Colon (tissue), 2 donors: ENCODE data around the gene PTPN9.
A peak's percentile ranks its signal among the peaks of the same experiment; 100 is the strongest.
"Not testable (repeated sequence)": the region's sequence is repeated elsewhere in the genome, so short reads cannot be mapped to it uniquely, and the experiment has no call there.

Experiments used
- FAIRE-seq: peaks from 2 replicates; lab custom pipeline; 2012; peaks lifted over from hg19 to GRCh38; lab: Jason Lieb, UNC
- donor health status: control.
- donor health status: control.

Gene PTPN9

GRCh38 chr15:75452865-75453702 lies 126.0 kb downstream of the PTPN9 start:
- no peak for FAIRE-seq

GRCh38 chr15:75452364-75452864 lies 126.7 kb downstream of the PTPN9 start:
- FAIRE-seq: peak; percentile 5

DNA sequence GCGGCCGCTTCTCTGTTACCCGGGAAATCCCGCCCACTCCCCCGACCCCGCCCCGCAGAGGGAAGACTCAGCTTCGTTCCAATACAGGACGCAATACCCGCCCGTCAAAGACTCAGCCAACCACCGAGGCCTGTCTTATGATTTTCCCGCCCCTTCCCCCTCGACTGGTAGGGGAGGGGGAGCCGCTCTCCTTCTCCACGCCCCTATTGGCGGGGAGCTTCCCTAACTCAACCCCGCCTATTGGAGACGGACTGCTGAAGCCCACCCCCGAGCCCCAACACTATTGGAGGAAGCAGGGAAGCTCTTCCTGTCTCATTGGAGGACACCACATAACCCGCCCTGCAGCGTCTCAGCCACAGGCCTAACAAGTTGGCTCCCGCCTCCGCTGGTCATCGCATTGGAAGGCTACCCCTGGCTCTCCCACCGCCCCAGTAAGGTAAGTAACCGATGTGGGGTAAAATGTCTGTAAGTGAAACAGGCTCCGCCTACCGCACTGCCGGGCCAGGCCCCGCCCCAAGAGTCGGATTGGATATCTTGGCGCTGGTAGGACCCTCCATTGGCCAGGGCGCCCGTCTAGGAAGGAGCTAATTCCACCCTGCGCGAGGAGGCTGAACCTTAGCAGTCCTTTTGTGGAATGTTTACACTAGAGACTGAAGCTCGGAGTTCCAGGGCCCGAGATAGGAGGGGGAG lies 127.3 kb downstream of the PTPN9 start, which contains the start of gene SIN3A:
Gene SIN3A (minus strand): TSS at position 17 of the 690 bp plus-strand sequence. CDS start 21,315 bp downstream, outside the sequence.
- FAIRE-seq: peak; percentile 81

GRCh38 chr15:75451202-75451673 lies 127.9 kb downstream of the PTPN9 start:
- FAIRE-seq: no peak

DNA sequence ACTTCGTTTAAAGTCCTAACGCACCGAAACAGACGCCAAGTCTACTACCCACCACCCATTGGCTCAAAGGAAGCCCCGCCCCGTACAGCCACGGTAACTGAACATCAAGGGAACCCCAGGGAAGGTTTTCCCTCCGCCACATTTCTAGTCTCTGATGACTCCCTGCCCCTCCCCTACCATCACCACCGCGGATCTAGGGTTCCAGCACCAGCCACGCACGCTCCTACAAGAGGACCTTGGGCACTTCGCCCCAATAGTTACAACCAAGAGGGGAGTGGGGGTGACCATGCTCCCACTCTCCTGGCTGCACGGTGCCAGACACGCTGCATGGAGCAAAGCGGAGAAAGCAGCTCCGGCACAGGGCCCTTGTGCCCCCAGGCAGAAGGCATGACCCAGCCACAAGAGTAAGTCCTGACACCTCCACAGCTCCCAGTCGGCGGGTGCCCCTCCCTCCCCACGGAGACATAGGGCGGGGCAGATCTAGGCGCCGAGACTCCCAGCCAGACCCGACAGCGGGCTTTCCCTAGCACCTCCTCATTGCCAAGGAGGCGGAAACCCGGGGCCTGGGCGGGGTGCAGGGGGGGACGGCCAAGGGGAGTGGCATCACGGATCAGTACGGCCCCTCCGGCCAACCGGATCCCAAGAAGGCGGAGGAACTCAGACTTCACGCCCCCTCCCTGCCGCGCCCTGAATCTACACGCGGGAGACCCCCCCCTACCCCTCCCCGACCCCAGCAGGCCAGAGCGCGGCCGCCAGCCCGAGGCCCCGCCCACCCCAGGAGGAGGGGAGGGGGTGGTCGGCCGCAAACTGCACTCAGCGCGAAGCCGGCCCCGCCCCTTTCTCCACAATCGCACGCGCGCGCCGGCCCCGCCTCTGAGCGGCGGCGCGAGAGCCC lies 128.6 kb downstream of the PTPN9 start:
- no peak for FAIRE-seq

GRCh38 chr15:75449585-75450306 lies 129.4 kb downstream of the PTPN9 start:
- FAIRE-seq: no peak

DNA sequence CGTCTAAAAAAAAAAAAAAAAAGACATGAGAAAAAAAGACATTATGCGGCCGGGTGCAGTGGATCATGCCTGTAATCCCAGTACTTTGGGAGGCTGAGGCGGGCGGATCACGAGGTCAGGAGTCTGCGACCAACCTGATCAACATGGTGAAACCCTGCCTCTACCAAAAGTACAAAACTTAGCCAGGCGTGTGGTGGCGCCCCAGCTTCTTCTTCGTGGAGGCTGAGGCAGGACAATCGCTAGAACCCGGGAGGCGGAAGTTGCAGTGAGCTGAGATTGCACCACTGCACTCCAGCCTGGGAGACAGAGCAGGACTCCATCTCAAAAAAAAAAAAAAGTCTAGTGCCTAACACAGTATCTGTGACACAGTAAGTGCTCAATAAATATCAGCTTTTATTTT lies 130.9 kb downstream of the PTPN9 start:
- not testable (repeated sequence) for FAIRE-seq

DNA sequence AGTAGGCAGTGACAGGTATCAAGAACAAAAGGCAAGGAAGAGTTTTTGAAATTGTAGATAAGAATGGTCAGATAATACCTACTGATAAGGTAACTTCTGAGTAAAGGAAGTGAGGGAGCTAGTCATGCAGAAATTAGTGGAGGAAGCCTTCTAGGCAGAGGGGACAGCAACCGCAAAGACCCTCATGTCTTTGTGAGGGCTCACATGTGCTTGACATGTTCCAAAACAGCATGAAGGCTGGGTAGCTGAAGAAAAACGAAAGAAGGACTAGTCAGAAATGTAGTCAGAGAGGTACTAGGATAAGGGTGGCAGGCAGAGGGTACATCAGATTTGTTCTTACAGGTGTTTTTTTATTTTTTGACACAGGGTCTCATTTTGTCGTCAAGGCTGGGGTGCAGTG lies 133.0 kb downstream of the PTPN9 start:
- FAIRE-seq: no peak

DNA sequence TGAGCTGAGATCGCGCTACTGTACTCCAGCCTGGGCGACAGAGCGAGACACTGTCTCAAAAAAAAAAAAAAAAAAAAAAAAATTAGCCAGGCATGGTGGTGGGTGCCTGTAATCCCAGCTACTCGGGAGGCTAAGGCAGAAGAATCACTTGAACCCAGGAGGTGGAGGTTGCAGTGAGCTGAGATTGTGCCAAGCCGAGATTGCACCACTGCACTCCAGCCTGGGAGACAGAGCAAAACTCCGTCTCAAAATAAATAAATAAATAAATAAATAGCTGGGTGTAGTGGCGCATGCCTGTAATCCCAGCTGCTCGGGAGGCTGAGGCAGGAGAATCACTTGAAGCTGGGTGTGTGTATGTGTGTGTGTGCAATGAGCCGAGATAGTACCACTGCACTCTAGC lies 133.8 kb downstream of the PTPN9 start:
- not testable (repeated sequence) for FAIRE-seq

DNA sequence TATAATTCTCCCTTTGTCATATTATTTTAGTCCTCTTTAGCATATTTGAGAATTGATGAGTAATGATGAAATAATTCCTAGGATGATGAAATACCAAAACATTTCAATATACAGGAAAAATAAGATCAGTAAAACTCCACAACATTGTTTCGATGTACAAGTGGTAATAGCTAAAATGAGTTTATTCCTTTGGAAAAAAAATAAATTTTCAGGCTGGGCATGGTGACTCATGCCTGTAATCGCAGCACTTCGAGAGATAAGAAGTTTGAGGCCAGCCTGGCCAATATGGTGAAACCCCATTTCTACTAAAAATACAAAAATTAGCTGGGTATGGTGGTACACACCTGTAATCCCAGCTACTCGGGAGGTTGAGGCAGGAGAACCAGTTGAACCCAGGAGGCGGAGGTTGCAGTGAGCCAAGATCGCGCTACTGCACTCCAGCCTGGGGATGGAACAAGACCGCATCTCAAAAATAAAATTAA lies 135.1 kb downstream of the PTPN9 start:
- not testable (repeated sequence) for FAIRE-seq

DNA sequence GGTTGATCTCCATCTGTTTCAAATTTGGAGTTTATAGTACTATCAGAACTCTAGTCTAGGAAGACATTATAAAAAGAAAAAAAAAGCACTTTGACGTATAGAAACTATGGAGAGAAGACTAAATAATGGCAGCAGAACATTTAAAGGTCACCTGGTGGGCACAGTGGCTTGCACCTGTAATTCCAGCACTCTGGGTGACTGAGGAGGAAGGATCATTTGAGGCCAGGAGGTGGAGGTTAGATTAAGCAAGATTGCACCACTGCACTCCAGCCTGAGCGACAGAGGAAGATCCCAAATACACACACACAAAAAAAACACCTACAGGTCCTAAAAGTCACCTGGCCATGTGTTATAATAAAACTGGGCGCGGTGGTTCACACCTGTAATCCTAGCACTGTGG lies 141.4 kb downstream of the PTPN9 start:
- no peak for FAIRE-seq

GRCh38 chr15:75436881-75437280 lies 142.2 kb downstream of the PTPN9 start:
- no peak for FAIRE-seq

DNA sequence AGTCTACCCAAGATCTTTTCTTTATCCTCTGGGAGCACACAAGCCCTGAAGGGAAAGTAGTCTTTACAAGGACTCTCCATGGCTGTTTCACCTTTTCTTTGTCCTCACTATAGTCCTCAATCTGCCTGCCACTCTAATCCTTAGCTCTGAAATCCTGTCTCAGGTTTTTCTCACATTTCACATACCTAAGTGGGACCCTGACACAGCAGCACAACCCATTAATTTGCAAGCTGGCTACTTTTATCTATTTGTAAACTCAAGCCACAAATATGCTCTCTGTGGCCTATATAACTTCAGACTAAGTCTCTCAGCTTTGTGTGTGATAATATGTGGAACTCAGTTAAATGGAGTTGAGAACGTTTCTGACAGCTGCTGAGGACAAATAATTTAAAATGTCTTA lies 147.4 kb downstream of the PTPN9 start:
- FAIRE-seq: no peak

DNA sequence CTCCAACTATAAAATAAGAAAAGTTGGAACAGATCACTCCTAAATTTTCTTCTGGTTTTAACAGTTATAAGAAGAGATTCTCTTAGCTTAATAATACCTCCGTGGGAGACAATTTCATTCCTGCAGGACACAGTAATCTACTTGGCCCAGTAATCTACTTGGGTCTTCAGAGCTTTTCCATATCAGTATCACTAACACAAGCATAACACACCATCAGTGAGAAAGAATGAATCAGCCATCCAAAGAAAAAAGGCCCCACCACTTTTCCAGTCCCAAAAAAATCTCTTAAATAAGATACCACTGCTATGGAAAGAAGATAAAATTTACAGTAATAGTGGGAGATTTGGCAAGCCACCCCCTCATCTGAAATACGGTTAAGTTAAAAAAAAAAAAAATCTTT lies 147.8 kb downstream of the PTPN9 start:
- no peak for FAIRE-seq

DNA sequence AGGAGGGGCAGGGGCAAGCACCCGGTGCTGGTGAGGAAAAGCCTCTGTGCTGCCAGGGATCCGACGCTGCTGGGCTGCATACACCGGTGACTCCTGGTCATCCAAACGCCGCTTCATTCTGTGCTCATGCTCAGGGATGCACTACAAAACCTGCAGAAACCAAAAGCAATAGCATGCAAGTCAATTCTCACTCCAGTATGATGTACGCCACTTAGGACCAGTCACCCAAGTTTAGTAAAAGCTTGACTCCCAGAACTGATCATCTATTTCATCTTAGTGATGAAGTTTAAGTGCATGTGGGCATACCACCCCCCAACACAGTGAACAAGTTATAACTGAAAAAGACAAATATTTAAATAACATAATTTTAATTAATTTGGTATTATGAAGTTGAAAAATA lies 148.9 kb downstream of the PTPN9 start:
- FAIRE-seq: no peak

- FAIRE-seq: no peak
Observed at GRCh38 chr15:75428152-75428551, 151.0 kb downstream of the PTPN9 start.

GRCh38 chr15:75425966-75426500 lies 153.1 kb downstream of the PTPN9 start:
- FAIRE-seq: no peak

- no peak for FAIRE-seq
Observed at GRCh38 chr15:75422554-75422953, 156.6 kb downstream of the PTPN9 start.

GRCh38 chr15:75420698-75421097 lies 158.4 kb downstream of the PTPN9 start:
- no peak for FAIRE-seq

- no peak for FAIRE-seq
Observed at GRCh38 chr15:75416584-75416983, 162.5 kb downstream of the PTPN9 start.
